ENCODE measurements around the gene MIER1.

Gene MIER1

GRCh38 chr1:66985835-66986234 lies 61.0 kb downstream of the MIER1 start:
- H3K36me3 ChIP-seq (ENCODE audit: control insufficient read depth, low read length) = peaks cover 77% of the 10 kb centered on the region
- H3K9me3 ChIP-seq (ENCODE audit: control insufficient read depth, insufficient read depth, low read length) = no peaks in the 10 kb centered on the region
- no peak overlapping the region for H3K4me2 ChIP-seq (ENCODE audit: low read length)
- H3F3A ChIP-seq (ENCODE audit: control insufficient read depth, insufficient read depth) = peaks cover 30% of the 10 kb centered on the region
- H3K4me3 ChIP-seq (ENCODE audit: low read length) = no peak overlapping the region
- H3K79me2 ChIP-seq (ENCODE audit: control insufficient read depth, low read length) = no peaks in the 10 kb centered on the region
- TF ChIP-seq, protein P1, sequence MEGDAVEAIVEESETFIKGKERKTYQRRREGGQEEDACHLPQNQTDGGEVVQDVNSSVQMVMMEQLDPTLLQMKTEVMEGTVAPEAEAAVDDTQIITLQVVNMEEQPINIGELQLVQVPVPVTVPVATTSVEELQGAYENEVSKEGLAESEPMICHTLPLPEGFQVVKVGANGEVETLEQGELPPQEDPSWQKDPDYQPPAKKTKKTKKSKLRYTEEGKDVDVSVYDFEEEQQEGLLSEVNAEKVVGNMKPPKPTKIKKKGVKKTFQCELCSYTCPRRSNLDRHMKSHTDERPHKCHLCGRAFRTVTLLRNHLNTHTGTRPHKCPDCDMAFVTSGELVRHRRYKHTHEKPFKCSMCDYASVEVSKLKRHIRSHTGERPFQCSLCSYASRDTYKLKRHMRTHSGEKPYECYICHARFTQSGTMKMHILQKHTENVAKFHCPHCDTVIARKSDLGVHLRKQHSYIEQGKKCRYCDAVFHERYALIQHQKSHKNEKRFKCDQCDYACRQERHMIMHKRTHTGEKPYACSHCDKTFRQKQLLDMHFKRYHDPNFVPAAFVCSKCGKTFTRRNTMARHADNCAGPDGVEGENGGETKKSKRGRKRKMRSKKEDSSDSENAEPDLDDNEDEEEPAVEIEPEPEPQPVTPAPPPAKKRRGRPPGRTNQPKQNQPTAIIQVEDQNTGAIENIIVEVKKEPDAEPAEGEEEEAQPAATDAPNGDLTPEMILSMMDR (IDR thresholded peaks at IDR 0.05; ENCODE audit: low read depth, low read length, poor library complexity, severe bottlenecking) = no peak
- no peak for TF ChIP-seq EZH2phosphoT487 (IDR thresholded peaks at IDR 0.05; ENCODE audit: borderline replicate concordance, low read length)
- no peaks in the 10 kb centered on the region for H3K9me2 ChIP-seq (replicated peaks; ENCODE audit: control insufficient read depth, low read length)
- H4K20me1 ChIP-seq (ENCODE audit: control insufficient read depth, insufficient read depth, low read depth, low read length) = no peaks in the 10 kb centered on the region
- no peak overlapping the region for H3K27ac ChIP-seq (ENCODE audit: low read depth, low read length)
- peaks cover 25% of the 10 kb centered on the region for H3K4me1 ChIP-seq (ENCODE audit: control insufficient read depth, low read length)
- no peaks in the 10 kb centered on the region for H3K27me3 ChIP-seq (ENCODE audit: control insufficient read depth, low read length)

DNA sequence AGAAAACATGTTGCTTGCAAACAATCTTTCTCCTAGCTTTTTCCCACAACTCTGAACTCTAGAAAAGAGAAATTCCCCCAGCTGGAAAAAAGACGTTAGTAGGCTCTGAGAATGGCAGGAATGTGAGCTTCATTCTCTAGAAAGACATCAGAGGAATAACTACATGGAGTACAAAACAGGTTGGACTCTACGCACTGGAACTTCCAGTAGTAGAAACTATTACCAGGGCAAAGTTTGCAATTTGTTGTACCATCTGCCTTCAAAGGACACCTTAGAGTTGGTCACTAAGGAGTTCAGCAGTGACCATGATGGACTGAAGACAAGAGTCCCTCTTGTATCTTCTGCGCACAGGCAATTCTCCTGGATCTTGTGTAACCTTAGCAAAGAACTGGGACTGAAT lies 68.3 kb downstream of the MIER1 start:
- Histone ChIP-seq H3K4me1 (ENCODE audit: control insufficient read depth, low read length) (peaks cover 9% of the 10 kb centered on the region), H3K4me3 (ENCODE audit: low read length) (no peak overlapping the region), H3K27ac (ENCODE audit: low read depth, low read length) (no peak overlapping the region), H3K79me2 (ENCODE audit: control insufficient read depth, low read length) (no peaks in the 10 kb centered on the region), H3F3A (ENCODE audit: control insufficient read depth, insufficient read depth) (peaks cover 15% of the 10 kb centered on the region), H3K4me2 (ENCODE audit: low read length) (no peak overlapping the region), H4K20me1 (ENCODE audit: control insufficient read depth, insufficient read depth, low read depth, low read length) (no peaks in the 10 kb centered on the region), H3K9me2 (replicated peaks; ENCODE audit: control insufficient read depth, low read length) (no peaks in the 10 kb centered on the region), H3K27me3 (ENCODE audit: control insufficient read depth, low read length) (no peaks in the 10 kb centered on the region), H3K36me3 (ENCODE audit: control insufficient read depth, low read length) (peaks cover 50% of the 10 kb centered on the region), H3K9me3 (ENCODE audit: control insufficient read depth, insufficient read depth, low read length) (no peaks in the 10 kb centered on the region)
- TF ChIP-seq EZH2phosphoT487 (IDR thresholded peaks at IDR 0.05; ENCODE audit: borderline replicate concordance, low read length) = no peak
- TF ChIP-seq, protein P1 (IDR thresholded peaks at IDR 0.05; ENCODE audit: low read depth, low read length, poor library complexity, severe bottlenecking) = no peak

DNA sequence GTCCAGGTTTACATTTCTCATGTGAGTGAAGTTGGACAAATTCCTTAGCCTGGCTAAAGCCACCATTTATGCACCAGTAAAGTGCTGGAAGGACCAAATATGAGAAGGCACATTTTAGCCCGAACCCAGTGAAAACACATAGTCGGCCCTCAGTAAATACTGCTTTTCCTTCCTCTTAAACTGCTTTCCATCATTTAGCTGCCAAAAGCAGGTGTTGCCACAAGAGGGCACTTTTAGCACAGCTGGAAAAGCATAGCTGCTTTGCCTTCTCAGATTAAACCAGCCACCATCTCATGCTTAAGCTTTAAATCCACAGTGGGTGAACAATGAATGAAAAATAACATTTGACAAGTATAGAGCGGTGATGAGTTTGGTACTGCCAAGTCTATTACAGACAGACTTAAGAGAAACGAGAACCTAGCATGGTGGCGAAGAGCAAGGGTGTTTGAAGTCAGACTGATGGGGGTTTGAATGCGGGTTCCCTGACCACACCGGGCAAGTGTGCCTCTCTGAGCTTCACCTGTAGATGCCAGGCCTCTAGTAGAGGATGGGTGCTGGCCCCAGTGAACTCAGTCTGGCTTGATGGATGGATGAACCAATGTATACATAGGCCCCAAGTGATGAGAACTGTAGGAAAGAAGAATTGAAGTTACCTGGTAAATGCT lies 71.4 kb downstream of the MIER1 start:
- TF ChIP-seq EZH2phosphoT487 (IDR thresholded peaks at IDR 0.05; ENCODE audit: borderline replicate concordance, low read length) = no peak
- TF ChIP-seq, protein P1 (IDR thresholded peaks at IDR 0.05; ENCODE audit: low read depth, low read length, poor library complexity, severe bottlenecking) = peak; percentile 88
- H3K79me2 ChIP-seq (ENCODE audit: control insufficient read depth, low read length) = no peaks in the 10 kb centered on the region
- H3K4me2 ChIP-seq (ENCODE audit: low read length) = peak overlapping the region; percentile 33; the same call in 1 of the 2 replicates
- H3F3A ChIP-seq (ENCODE audit: control insufficient read depth, insufficient read depth) = peaks cover 11% of the 10 kb centered on the region
- H3K27me3 ChIP-seq (ENCODE audit: control insufficient read depth, low read length) = no peaks in the 10 kb centered on the region
- no peaks in the 10 kb centered on the region for H3K9me2 ChIP-seq (replicated peaks; ENCODE audit: control insufficient read depth, low read length)
- no peaks in the 10 kb centered on the region for H3K9me3 ChIP-seq (ENCODE audit: control insufficient read depth, insufficient read depth, low read length)
- no peaks in the 10 kb centered on the region; the same call in 1 of the 2 replicates for H4K20me1 ChIP-seq (ENCODE audit: control insufficient read depth, insufficient read depth, low read depth, low read length)
- H3K36me3 ChIP-seq (ENCODE audit: control insufficient read depth, low read length) = peaks cover 67% of the 10 kb centered on the region
- H3K4me1 ChIP-seq (ENCODE audit: control insufficient read depth, low read length) = peaks cover 14% of the 10 kb centered on the region
- H3K27ac ChIP-seq (ENCODE audit: low read depth, low read length) = no peak overlapping the region
- no peak overlapping the region for H3K4me3 ChIP-seq (ENCODE audit: low read length)

Data from DOHH2 (cell line).